ENCODE results near the gene TEAD1.

DNA sequence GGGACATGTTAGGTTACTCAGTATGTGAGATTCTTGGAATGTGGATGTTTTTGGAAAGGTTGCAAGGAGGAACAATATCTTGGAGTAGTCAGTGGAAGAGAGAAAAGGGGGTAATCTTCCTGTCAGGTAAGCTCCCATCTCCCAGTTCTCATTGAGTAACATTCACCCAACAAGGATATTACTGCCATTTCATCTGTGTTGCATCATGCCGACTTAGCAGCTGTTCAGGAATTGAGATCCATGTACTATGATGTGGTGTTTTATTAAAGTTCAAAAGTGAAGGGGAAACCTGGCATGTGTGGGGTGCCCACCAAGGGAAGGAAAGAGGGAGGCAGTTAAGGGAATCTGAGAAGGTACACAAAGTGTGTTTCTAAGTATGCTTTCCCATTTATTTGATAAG lies 276.4 kb downstream of the TEAD1 start:
- TF ChIP-seq, protein P1, sequence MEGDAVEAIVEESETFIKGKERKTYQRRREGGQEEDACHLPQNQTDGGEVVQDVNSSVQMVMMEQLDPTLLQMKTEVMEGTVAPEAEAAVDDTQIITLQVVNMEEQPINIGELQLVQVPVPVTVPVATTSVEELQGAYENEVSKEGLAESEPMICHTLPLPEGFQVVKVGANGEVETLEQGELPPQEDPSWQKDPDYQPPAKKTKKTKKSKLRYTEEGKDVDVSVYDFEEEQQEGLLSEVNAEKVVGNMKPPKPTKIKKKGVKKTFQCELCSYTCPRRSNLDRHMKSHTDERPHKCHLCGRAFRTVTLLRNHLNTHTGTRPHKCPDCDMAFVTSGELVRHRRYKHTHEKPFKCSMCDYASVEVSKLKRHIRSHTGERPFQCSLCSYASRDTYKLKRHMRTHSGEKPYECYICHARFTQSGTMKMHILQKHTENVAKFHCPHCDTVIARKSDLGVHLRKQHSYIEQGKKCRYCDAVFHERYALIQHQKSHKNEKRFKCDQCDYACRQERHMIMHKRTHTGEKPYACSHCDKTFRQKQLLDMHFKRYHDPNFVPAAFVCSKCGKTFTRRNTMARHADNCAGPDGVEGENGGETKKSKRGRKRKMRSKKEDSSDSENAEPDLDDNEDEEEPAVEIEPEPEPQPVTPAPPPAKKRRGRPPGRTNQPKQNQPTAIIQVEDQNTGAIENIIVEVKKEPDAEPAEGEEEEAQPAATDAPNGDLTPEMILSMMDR (conservative IDR thresholded peaks at IDR 0.05 in 1 of 2, IDR thresholded peaks at IDR 0.05 in 1 of 2; ENCODE audit: low read depth in 1 of 2, low read length in 2 of 2) = no peak
- TF ChIP-seq EZH2 (IDR thresholded peaks at IDR 0.05; ENCODE audit: low read length, missing control alignments) = no peak

All from fibroblast of lung (primary cell).